8988T (cell line): Measurements from ENCODE around the gene MUC4.
"Not testable (repeated sequence)": the region's sequence is repeated elsewhere in the genome, so short reads cannot be mapped to it uniquely, and the experiment has no call there.

Source experiments
- DNase-seq: peaks from one replicate; pipeline ENCODE4 v3.0.0; 2011

The MUC4 gene

GRCh38 chr3:195836476-195837135, 24.9 kb upstream of the MUC4 start:
- DNase-seq, result no peak

DNA sequence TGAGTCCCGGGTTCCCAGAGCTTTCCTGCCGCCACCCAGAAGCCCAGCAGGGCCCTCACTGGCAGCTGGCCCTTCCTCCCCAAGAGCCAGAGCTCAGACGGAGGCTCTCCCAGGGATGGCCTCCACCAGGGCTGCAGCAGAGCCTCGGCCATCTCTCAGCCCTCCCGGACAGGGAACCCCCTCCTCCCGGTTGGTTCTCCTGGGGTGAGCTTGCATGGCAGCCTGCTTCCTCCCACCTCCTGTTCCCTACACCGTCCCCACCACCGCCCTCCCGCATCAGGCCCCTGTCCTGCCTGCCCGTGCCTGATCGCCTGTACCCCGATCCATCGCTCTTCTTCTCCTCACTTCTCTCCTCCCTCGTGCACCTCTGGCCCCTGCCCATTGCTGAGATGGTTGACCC, 24.1 kb upstream of the MUC4 start:
- DNase-seq, result no peak

- DNase-seq, result no peak
Observed at GRCh38 chr3:195834675-195835583, 23.2 kb upstream of the MUC4 start.

DNA sequence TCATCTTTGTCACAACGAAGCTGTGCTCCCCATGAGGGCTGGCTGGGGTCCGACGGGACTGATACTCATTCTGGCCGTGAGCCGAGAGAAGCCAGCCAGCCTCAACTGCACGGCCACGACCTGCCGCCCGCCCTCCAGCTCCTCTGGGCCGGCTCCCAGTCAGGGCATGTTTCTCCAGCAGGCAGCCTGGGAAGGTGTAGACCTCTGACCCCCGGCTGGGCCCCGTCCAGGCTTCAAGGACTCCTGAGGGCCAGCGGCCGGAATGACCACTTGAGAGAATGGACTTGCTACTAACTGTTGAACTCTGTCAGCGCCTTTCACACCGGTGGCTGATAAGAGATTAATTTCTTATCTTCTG, 18.1 kb upstream of the MUC4 start:
- no peak for DNase-seq

- no peak for DNase-seq
Observed at GRCh38 chr3:195828762-195829161, 17.0 kb upstream of the MUC4 start.

GRCh38 chr3:195825857-195826804, 14.4 kb upstream of the MUC4 start:
- DNase-seq, result no peak

- no peak for DNase-seq
Observed at GRCh38 chr3:195825191-195825588, 13.5 kb upstream of the MUC4 start.

- DNase-seq, result not testable (repeated sequence)
Observed at GRCh38 chr3:195824425-195825190, 12.9 kb upstream of the MUC4 start.

- no peak for DNase-seq
Observed at GRCh38 chr3:195823999-195824398, 12.3 kb upstream of the MUC4 start.

- no peak for DNase-seq
Observed at GRCh38 chr3:195823280-195823679, 11.6 kb upstream of the MUC4 start.

- DNase-seq, result no peak
Observed at GRCh38 chr3:195822131-195822696, 10.5 kb upstream of the MUC4 start.

DNA sequence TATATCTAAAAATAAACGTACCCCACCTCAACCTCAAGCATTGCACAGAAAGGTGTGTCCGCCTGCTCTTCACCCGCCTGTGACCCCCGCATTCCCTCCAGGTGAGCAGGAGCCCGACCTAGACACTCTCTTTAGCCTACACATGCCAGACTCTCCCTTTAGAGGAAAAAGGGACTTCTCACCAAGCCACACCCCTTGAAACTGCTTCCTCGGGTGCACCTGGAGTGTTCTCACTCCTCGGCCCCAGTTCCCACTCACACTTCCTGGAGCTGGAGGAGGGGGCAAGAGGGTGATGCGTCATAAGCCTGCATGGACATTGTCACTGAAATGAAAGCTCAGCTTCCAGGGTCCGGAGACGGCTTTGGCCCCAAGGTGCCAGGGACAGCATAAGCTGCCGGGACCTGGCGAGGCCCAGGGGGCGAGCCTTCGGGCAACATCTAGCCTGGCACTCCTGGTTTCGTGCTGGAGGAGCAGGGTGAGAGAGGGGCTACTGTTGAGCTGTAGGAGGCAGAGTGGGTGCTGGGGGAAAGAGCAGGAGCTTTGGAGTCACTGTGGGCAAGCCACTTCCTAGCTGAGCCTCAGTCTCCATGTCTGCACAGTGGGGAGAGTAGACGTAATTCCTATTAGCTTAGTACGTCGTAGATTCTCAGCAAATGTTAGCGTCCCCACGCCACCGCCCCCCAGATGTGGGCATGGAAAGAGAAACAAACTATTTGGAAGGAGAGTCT, 9.8 kb upstream of the MUC4 start:
- no peak for DNase-seq

DNA sequence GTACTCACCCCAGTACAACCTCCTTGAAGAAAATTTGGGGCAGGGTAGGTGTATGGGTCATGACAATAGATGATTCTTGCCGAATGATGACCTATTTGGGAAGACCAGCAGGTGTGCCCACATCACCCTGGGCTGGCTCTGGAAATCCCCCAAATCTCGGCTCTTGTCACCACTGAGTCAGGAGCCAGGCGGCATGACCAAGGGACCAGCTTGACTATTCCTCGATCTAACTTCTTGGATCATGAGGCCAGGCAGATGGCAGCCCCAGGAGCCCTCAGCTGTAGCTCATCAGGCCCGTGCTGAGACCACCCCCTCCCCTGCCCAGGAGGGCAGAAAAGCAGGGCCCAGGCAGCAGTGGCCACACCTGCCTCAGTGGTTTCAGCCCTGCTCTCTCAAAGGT, 9.2 kb upstream of the MUC4 start:
- no peak for DNase-seq

DNA sequence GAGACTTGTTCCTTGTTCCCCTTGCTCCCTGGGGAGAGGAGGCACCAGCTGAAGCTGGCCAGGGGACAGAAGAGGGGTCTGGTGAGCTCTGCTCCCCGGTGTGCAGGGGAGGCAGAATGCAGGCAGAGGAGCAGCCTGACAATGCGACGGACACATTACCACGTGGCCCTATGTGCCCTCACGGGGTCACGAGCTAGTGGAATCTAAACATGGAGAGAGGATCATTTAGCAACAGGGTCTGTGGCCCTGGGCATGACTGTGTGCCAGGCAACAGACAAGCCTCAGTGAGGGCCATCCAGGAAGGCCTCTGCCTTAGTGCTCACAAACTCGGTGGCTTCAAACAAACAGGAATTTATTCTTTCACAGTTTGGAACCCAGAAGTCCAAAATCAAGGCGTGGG, 8.5 kb upstream of the MUC4 start:
- DNase-seq, result no peak

GRCh38 chr3:195818301-195818700, 6.6 kb upstream of the MUC4 start:
- no peak for DNase-seq

DNA sequence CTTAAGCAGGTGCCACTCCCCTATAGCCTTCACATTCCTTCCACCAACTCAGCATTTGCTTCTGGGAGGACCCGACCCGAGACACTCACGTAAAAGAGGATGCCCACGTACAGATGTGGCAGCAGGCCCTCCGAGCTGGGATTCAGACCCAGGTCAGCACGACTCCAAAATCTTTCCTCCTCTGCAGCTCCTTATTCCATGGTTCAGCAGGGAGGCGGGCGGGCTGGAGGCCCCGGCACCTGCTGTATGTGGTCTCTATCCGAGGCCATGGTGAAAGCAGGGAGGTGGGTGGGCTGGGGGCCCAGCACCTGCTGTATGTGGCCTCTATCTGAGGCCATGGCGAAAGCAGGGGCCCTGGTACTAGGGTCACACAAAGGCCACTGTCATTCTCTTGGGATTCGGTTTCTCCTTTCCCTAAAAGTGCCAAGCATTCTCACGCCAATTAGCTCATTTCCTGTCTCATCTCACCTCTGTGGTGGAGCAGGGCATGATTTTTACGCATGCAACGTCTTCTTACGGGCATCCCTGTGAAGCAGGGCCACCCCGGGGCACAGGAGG, 5.9 kb upstream of the MUC4 start:
- no peak for DNase-seq

DNA sequence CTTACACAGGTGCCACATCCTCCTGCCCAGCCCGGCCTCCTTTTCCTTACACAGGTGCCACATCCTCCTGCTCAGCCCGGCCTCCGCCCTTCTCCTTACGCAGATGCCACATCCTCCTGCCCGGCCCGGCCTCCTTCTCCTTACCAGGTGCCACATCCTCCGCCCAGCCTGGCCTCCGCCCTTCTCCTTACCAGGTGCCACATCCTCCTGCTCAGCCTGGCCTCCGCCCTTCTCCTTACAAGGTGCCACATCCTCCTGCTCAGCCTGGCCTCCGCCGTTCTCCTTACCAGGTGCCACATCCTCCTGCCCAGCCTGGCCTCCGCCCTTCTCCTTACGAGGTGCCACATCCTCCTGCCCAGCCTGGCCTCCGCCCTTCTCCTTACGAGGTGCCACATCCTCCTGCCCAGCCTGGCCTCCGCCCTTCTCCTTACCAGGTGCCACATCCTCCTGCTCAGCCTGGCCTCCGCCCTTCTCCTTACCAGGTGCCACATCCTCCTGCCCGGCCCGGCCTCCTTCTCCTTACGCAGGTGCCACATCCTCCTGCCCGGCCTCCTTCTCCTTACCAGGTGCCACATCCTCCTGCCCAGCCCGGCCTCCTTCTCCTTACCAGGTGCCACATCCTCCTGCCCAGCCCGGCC, 4.7 kb upstream of the MUC4 start:
- DNase-seq, result not testable (repeated sequence)

- DNase-seq, result no peak
Observed at GRCh38 chr3:195815169-195815771, 3.5 kb upstream of the MUC4 start.

DNA sequence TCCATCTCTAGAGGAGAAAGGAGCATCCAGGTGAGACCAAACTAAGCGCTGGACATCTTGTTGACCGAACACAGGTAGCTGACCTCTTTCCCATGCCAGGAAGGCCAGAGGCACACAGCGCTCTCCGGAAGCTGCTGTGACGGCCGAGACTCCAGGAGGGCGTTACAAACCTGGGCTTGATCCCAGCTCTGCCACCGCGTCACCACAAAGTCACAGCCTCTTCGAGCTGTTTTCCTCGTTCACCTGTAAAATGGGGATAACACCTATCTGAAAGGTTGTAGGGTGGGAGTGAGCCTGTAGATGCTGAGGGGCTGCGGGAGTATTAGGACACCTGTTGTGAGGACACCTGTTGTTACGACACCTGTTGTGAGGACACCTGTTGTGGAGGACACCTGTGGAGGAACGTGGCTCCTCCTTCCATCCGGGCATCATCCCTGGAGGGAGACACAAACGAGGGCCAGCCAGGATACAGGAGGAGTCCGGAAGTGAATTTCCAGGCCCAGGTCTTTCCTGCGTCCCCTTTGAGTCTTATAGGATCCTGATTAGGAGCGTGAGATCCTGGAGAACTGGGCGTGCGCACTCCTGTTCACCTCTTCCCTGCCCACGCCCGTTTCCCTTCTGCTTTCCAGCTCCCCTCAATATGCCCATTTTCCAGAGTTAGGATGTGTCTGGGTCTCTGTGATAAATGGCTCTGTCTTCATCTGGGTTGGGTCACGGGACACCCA, 2.3 kb upstream of the MUC4 start:
- no peak for DNase-seq
